Calu3 (cell line): ENCODE results near the gene RTN3. TPM values are rescaled to one million over a fixed set of nuclear protein-coding genes. Genes with fewer than 3 reads are reported as not detected.

Experiments used
- BruUV-seq: library from RNA; stranded (reverse); fragments of 400-500 nt; replicated peaks from 2 replicates; lab custom pipeline; 2021; lab: Mats Ljungman, UMichigan
- CTCF ChIA-PET: fragments of 300-600 bp; sonication (Branson Sonifier 250); formaldehyde crosslinking; loops from one replicate; lab custom pipeline; 2022; ENCODE audit warnings: antibody characterized with exemption; lab: Charles Lee
- DNase-seq: peaks from one replicate; pipeline ENCODE4 v3.0.0; 2022
- H3K27ac Mint-ChIP-seq: one replicate; pipeline ENCODE4 v1.8.0; 2022; ENCODE audit warnings: mixed read lengths; ENCODE audit not compliant: unreplicated experiment
- H3K27me3 Mint-ChIP-seq: one replicate; pipeline ENCODE4 v1.8.0; 2022; ENCODE audit warnings: mixed read lengths; ENCODE audit not compliant: unreplicated experiment
- H3K36me3 Mint-ChIP-seq: one replicate; pipeline ENCODE4 v1.8.0; 2022; ENCODE audit warnings: mild to moderate bottlenecking, moderate library complexity, mixed read lengths; ENCODE audit not compliant: insufficient read depth, unreplicated experiment
- H3K4me1 Mint-ChIP-seq: one replicate; pipeline ENCODE4 v1.8.0; 2022; ENCODE audit warnings: mild to moderate bottlenecking, low read depth, mixed read lengths; ENCODE audit not compliant: unreplicated experiment
- H3K4me3 Mint-ChIP-seq: one replicate; pipeline ENCODE4 v1.8.0; 2022; ENCODE audit warnings: mild to moderate bottlenecking, low read depth, moderate library complexity, mixed read lengths; ENCODE audit not compliant: unreplicated experiment
- H3K9me3 Mint-ChIP-seq: one replicate; pipeline ENCODE4 v1.8.0; 2022; ENCODE audit warnings: low read depth, mixed read lengths; ENCODE audit not compliant: unreplicated experiment
- intact Hi-C: fragments of 100-400 bp; cut with micrococcal nuclease; formaldehyde crosslinking; loops from one replicate; pipeline ENCODE4 v1.10.0; 2022; ENCODE audit not compliant: unreplicated experiment
- total RNA-seq: library from RNA; stranded (reverse); gene quantifications from 2 replicates; pipeline ENCODE4 v1.2.3, GENCODE V29; 2022
- TF ChIP-seq, protein P1 (sequence below): fragments of 200-600 bp; IDR thresholded peaks from one replicate; pipeline ENCODE4 v1.8.0; 2022; ENCODE audit warnings: antibody characterized with exemption; ENCODE audit not compliant: unreplicated experiment

The RTN3 gene
- total RNA-seq, 1 experiment from 2014 or later: 146 TPM

GRCh38 chr11:63710476-63711217 lies 29.3 kb downstream of the RTN3 start:
- Mint-ChIP-seq H3K27ac (no peak overlapping the region), H3K27me3 (no peaks in the 10 kb centered on the region), H3K4me1 (no peaks in the 10 kb centered on the region), H3K36me3 (no peaks in the 10 kb centered on the region), H3K9me3 (no peaks in the 10 kb centered on the region), H3K4me3 (no peak overlapping the region)
- BruUV-seq: no TSS peak
- CTCF ChIA-PET: interaction anchor here (0.7 to 0.8 kb wide), 2 partner anchors 9 to 84 kb away, joined by 3 to 4 read pairs; no protein-coding TSS in a partner anchor
- no peak for DNase-seq
- intact Hi-C loops: no loop called here
- TF ChIP-seq, protein P1, sequence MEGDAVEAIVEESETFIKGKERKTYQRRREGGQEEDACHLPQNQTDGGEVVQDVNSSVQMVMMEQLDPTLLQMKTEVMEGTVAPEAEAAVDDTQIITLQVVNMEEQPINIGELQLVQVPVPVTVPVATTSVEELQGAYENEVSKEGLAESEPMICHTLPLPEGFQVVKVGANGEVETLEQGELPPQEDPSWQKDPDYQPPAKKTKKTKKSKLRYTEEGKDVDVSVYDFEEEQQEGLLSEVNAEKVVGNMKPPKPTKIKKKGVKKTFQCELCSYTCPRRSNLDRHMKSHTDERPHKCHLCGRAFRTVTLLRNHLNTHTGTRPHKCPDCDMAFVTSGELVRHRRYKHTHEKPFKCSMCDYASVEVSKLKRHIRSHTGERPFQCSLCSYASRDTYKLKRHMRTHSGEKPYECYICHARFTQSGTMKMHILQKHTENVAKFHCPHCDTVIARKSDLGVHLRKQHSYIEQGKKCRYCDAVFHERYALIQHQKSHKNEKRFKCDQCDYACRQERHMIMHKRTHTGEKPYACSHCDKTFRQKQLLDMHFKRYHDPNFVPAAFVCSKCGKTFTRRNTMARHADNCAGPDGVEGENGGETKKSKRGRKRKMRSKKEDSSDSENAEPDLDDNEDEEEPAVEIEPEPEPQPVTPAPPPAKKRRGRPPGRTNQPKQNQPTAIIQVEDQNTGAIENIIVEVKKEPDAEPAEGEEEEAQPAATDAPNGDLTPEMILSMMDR: no peak

GRCh38 chr11:63711838-63712237 lies 30.5 kb downstream of the RTN3 start:
- Mint-ChIP-seq H3K27me3 (no peaks in the 10 kb centered on the region), H3K36me3 (no peaks in the 10 kb centered on the region), H3K9me3 (no peaks in the 10 kb centered on the region), H3K4me1 (no peaks in the 10 kb centered on the region), H3K4me3 (no peak overlapping the region), H3K27ac (no peak overlapping the region)
- BruUV-seq: no TSS peak
- TF ChIP-seq, protein P1: no peak
- CTCF ChIA-PET: no interaction called here
- DNase-seq: no peak
- intact Hi-C loops: no loop called here

- Mint-ChIP-seq H3K27ac (no peak overlapping the region), H3K27me3 (no peaks in the 10 kb centered on the region), H3K9me3 (no peaks in the 10 kb centered on the region), H3K36me3 (no peaks in the 10 kb centered on the region), H3K4me3 (no peak overlapping the region), H3K4me1 (no peaks in the 10 kb centered on the region)
- intact Hi-C loops: no loop called here
- no peak for DNase-seq
- CTCF ChIA-PET: no interaction called here
- TF ChIP-seq, protein P1: no peak
- no TSS peak for BruUV-seq
Observed at GRCh38 chr11:63713766-63714165, 32.5 kb downstream of the RTN3 start.

GRCh38 chr11:63716046-63716445 lies 34.7 kb downstream of the RTN3 start:
- Mint-ChIP-seq H3K4me1 (no peaks in the 10 kb centered on the region), H3K36me3 (no peaks in the 10 kb centered on the region), H3K4me3 (no peak overlapping the region), H3K27me3 (no peaks in the 10 kb centered on the region), H3K27ac (no peak overlapping the region), H3K9me3 (no peaks in the 10 kb centered on the region)
- TF ChIP-seq, protein P1: no peak
- BruUV-seq: no TSS peak
- CTCF ChIA-PET: no interaction called here
- DNase-seq: no peak
- intact Hi-C loops: no loop called here
